Kidney epithelial cell (primary cell): ENCODE data around the gene EFCAB11. TPM values are rescaled to one million over a fixed set of nuclear protein-coding genes. Genes with fewer than 3 reads are reported as not detected.

Source experiments
- DNase-seq: peaks from one replicate; pipeline ENCODE4 v3.0.0-alpha.2; 2010; ENCODE audit warnings: low read depth
- H3K27me3 ChIP-seq: 2 replicates; pipeline ENCODE4 v1.6.0; 2011; ENCODE audit warnings: low read length; ENCODE audit not compliant: control insufficient read depth, insufficient read depth
- H3K36me3 ChIP-seq: 2 replicates; pipeline ENCODE4 v1.5.1; 2011; ENCODE audit warnings: low read length; ENCODE audit not compliant: control insufficient read depth, insufficient read depth
- H3K4me3 ChIP-seq: 2 replicates; pipeline ENCODE4 v1.5.1; 2011; ENCODE audit warnings: low read depth, mild to moderate bottlenecking, control low read depth, low read length
- CTCF ChIP-seq: IDR thresholded peaks from 2 replicates; pipeline ENCODE4 v1.5.1; 2011; ENCODE audit warnings: mild to moderate bottlenecking, moderate library complexity, low read length, control low read depth, inconsistent platforms; ENCODE audit not compliant: insufficient read depth, poor library complexity, severe bottlenecking
- total RNA-seq: library from RNA; depleted of rRNA; stranded (reverse); fragments of >200 nt; gene quantifications from 2 replicates; pipeline ENCODE4 v1.2.3, GENCODE V29; 2015

The EFCAB11 gene
- total RNA-seq, 1 donor from 2014 or later = 12.8 TPM

GRCh38 chr14:89912667-89913211 lies 41.8 kb downstream of the EFCAB11 start:
- no peaks in the 10 kb centered on the region for H3K27me3 ChIP-seq
- no peak for TF ChIP-seq CTCF
- H3K4me3 ChIP-seq = no peak overlapping the region
- peak; percentile 91 for DNase-seq
- H3K36me3 ChIP-seq = no peaks in the 10 kb centered on the region

GRCh38 chr14:89912221-89912620 lies 42.3 kb downstream of the EFCAB11 start:
- TF ChIP-seq CTCF = no peak

GRCh38 chr14:89911010-89911919 lies 43.3 kb downstream of the EFCAB11 start:
- TF ChIP-seq CTCF = no peak
- no peaks in the 10 kb centered on the region for H3K36me3 ChIP-seq
- DNase-seq = no peak
- no peaks in the 10 kb centered on the region for H3K27me3 ChIP-seq
- no peak overlapping the region for H3K4me3 ChIP-seq

More at GRCh38 chr14:89912221-89912620, 42.3 kb downstream of the EFCAB11 start:
- no peak overlapping the region for H3K4me3 ChIP-seq
- no peaks in the 10 kb centered on the region for H3K36me3 ChIP-seq
- H3K27me3 ChIP-seq = no peaks in the 10 kb centered on the region
- DNase-seq = no peak

- no peak for DNase-seq
- Histone ChIP-seq H3K27me3 (no peaks in the 10 kb centered on the region), H3K36me3 (no peaks in the 10 kb centered on the region), H3K4me3 (no peak overlapping the region)
- no peak for TF ChIP-seq CTCF
Observed at GRCh38 chr14:89910691-89911009, 43.9 kb downstream of the EFCAB11 start.

GRCh38 chr14:89909586-89909985 lies 44.9 kb downstream of the EFCAB11 start:
- no peaks in the 10 kb centered on the region for H3K27me3 ChIP-seq
- no peak for TF ChIP-seq CTCF
- no peak for DNase-seq
- no peak overlapping the region for H3K4me3 ChIP-seq
- no peaks in the 10 kb centered on the region for H3K36me3 ChIP-seq
